Skeletal muscle tissue (tissue), 4 donors: Measurements from ENCODE around the gene DSE. TPM values are rescaled to one million over a fixed set of nuclear protein-coding genes. Genes with fewer than 3 reads are reported as not detected.
A peak's percentile ranks its signal among the peaks of the same experiment; 100 is the strongest.

Source experiments
- H3K27ac ChIP-seq: one replicate; pipeline ENCODE4 v1.7.0; 2013; ENCODE audit warnings: mild to moderate bottlenecking, low read depth, low read length, inconsistent platforms
- H3K27me3 ChIP-seq, 3 donors: one replicate each; pipeline ENCODE4 v1.7.0; 2013; ENCODE audit warnings: low read length in 3 of 3; ENCODE audit not compliant: control insufficient read depth in 3 of 3, insufficient read depth in 3 of 3
- H3K36me3 ChIP-seq, 3 donors: one replicate each; pipeline ENCODE4 v1.7.0; 2013; ENCODE audit warnings: low read length in 3 of 3; ENCODE audit not compliant: control insufficient read depth in 3 of 3, insufficient read depth in 3 of 3
- H3K4me1 ChIP-seq, 3 donors: one replicate each; pipeline ENCODE4 v1.7.0; 2013; ENCODE audit warnings: low read length in 3 of 3, mild to moderate bottlenecking in 3 of 3; ENCODE audit not compliant: control insufficient read depth in 3 of 3, insufficient read depth in 3 of 3
- H3K4me3 ChIP-seq, 3 donors: one replicate each; pipeline ENCODE4 v1.7.0; 2013; ENCODE audit warnings: low read length in 3 of 3
- H3K9ac ChIP-seq, 3 donors: one replicate each; pipeline ENCODE4 v1.7.0; 2013; ENCODE audit warnings: low read length in 3 of 3, mild to moderate bottlenecking in 3 of 3, moderate library complexity in 2 of 3, low read depth in 1 of 3
- H3K9me3 ChIP-seq, 3 donors: one replicate each; pipeline ENCODE4 v1.7.0; 2013; ENCODE audit warnings: low read length in 3 of 3; ENCODE audit not compliant: control insufficient read depth in 3 of 3
- total RNA-seq: library from RNA; depleted of rRNA; stranded (reverse); fragments of >200 nt; gene quantifications from one replicate; pipeline ENCODE4 v1.2.3, GENCODE V29; 2014
- donor health status: Osteomylitis.

DSE gene
- total RNA-seq, 1 donor from 2014 or later = 26.1 TPM

DNA sequence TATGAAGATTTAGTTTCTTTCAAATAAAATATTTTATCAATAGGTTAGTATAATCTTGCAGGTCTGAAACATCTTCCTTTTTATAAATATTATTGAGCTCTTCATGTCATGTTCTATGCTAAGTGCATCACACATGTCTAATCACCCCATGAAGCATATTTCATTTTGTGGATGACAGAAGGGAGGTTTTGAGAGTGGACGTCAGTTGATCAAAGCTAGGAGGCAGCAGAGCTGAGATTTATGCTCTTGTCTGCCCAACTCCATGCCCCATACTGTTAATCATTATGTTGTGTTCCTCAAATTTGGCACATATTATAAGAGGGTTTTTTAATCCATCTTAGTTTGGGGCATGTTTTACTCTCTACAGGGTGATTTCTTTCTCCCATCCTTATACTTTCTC lies 22.7 kb downstream of the DSE start:
- H3K27ac ChIP-seq = peak overlapping the region; percentile 13
- H3K9me3 ChIP-seq = no peaks in the 10 kb centered on the region
- peaks cover 0 to 14% (median 1%) of the 10 kb centered on the region in 3 donors for H3K4me1 ChIP-seq

DNA sequence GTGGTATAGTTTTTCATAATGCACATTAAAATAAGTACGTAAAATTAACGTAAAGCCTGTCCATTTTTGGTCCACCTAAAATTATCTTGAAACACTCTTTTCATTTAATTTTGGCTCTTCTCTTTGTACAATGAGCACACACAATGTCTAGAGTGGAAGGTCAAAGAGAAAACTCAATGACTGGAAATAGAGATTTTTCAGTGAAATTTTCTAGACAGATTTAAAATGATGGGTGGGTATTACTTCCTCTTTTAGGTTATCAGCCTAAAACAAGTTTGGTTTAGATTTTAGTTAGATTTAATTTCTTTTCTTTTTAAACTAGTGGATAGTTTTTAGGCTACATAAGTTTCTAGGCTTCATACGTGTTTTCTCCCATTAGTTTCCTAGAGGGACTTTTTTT lies 24.9 kb downstream of the DSE start:
- Histone ChIP-seq H3K9me3 (no peaks in the 10 kb centered on the region), H3K36me3 (peaks cover 0 to 4% (median 0%) of the 10 kb centered on the region in 3 donors), H3K9ac (no peak overlapping the region), H3K27me3 (no peaks in the 10 kb centered on the region), H3K4me1 (peaks cover 4 to 22% (median 5%) of the 10 kb centered on the region in 3 donors), H3K27ac (no peak overlapping the region), H3K4me3 (no peak overlapping the region)

More for the DNA sequence above, 22.7 kb downstream of the DSE start:
- no peaks in the 10 kb centered on the region for H3K36me3 ChIP-seq
- H3K27me3 ChIP-seq = no peaks in the 10 kb centered on the region
- no peak overlapping the region for H3K9ac ChIP-seq
- H3K4me3 ChIP-seq = no peak overlapping the region

DNA sequence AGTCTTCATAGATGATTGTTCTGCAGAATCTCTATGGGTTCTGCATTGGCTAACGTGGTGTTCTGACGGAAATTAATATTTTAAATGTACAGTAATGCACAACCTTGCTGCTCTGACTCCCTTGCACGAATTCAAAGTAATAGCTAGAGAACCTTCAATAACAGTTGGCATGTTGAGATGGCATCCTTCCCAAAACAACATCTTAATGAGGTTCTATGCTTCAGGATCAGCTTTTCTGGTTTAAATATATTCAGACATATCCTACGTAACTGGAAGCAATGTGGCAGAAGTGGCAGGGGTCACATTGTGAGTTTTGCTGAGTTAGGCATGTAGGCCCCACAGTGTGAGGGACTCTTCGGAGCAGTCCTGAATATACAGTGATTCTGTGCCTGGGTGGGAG lies 25.7 kb downstream of the DSE start:
- Histone ChIP-seq H3K4me3 (no peak overlapping the region), H3K9me3 (no peaks in the 10 kb centered on the region), H3K4me1 (peaks cover 4 to 16% (median 5%) of the 10 kb centered on the region in 3 donors), H3K36me3 (peaks cover 0 to 4% (median 0%) of the 10 kb centered on the region in 3 donors), H3K27me3 (no peaks in the 10 kb centered on the region), H3K27ac (no peak overlapping the region), H3K9ac (no peak overlapping the region)

DNA sequence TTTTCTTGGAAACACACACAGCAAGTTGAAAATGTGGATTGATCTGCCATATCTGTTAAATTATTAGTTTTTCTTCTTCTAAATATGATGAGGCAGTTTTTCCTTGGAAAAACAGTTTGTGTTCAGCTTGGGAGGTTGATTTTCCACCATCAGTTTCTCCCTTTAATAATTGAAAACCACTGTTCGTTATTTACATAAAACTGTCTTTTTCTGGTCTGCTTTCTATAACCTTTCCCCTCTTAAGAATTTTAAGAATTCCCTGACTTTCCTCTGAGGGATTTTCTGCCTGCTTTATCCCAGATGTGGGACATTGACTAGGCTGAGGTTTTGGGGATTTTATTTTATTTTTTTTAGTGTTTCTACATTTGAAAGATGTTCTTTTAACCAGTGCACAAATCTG lies 27.2 kb downstream of the DSE start:
- peak overlapping the region; percentile 7 for H3K27ac ChIP-seq
- H3K9ac ChIP-seq = no peak overlapping the region
- H3K4me3 ChIP-seq = no peak overlapping the region
- no peaks in the 10 kb centered on the region for H3K9me3 ChIP-seq
- H3K36me3 ChIP-seq = peaks cover 0 to 4% (median 0%) of the 10 kb centered on the region in 3 donors
- H3K27me3 ChIP-seq = no peaks in the 10 kb centered on the region
- peaks cover 4 to 16% (median 5%) of the 10 kb centered on the region in 3 donors for H3K4me1 ChIP-seq

DNA sequence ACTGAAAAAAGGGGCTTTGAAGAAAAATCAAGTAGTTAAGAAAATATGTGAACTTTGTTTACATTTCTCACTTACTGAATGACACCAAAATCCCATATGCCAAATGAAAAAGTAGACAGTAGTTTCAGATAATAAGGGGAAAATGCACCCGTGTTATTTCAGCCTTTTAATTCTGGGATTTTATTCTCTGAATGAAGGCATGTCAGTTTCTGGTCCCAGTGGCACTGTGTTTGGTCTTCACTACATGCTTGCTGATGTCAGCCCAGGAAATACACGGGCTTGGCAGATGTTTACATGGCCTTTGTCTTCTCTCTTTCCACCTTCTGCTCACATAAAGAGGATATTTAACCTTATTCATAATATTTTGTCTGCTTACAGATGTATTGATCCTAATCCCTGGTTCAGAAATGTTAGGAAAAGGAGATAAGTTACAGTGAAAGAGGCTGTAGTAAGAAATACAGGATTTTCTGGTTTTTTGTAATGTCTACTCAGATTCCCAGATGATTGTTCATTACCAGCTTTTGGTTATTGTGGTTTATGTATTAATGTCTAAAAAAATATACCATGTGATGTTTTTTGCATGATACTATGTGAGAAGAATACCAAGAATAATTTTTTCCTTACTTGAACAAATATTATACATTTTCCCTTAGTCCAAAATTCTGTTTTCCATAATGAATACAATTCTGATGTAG lies 27.7 kb downstream of the DSE start:
- Histone ChIP-seq H3K36me3 (peaks cover 0 to 4% (median 0%) of the 10 kb centered on the region in 3 donors), H3K9ac (no peak overlapping the region), H3K4me1 (peaks cover 4 to 16% (median 5%) of the 10 kb centered on the region in 3 donors), H3K9me3 (no peaks in the 10 kb centered on the region), H3K27me3 (no peaks in the 10 kb centered on the region), H3K27ac (no peak overlapping the region), H3K4me3 (peak overlapping the region in 1 of 3 donors; percentile 2)

DNA sequence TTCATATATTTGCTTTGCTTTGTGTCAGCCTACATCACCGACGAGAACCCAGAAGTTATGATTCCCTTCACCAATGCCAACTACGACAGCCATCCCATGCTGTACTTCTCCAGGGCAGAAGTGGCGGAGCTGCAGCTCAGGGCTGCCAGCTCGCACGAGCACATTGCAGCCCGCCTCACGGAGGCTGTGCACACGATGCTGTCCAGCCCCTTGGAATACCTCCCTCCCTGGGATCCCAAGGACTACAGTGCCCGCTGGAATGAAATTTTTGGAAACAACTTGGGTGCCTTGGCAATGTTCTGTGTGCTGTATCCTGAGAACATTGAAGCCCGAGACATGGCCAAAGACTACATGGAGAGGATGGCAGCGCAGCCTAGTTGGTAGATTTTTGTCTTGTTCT lies 28.5 kb downstream of the DSE start:
- Histone ChIP-seq H3K9ac (no peak overlapping the region), H3K4me3 (no peak overlapping the region), H3K27me3 (no peaks in the 10 kb centered on the region), H3K27ac (no peak overlapping the region), H3K36me3 (peaks cover 0 to 4% (median 0%) of the 10 kb centered on the region in 3 donors), H3K4me1 (peaks cover 4 to 23% (median 5%) of the 10 kb centered on the region in 3 donors), H3K9me3 (no peaks in the 10 kb centered on the region)

DNA sequence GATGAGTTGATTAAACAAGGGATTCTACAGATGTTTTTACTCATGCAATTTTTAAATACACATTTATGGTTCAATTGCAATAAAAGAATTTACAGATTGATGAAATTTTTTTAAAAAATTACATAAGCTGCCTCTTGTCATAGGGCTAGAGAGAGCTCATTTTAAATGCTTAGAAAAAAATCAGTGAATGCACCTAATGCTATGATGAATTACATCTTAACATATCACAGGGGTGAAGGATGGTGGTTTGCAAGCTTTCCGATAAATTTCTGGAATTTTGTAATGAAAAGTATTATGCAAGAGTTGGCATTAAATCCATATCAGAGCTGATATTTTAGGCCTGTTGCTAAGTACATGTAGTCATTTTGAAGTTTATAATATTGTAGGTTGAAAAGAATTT lies 29.6 kb downstream of the DSE start:
- no peak overlapping the region for H3K9ac ChIP-seq
- H3K27me3 ChIP-seq = no peaks in the 10 kb centered on the region
- no peaks in the 10 kb centered on the region for H3K9me3 ChIP-seq
- H3K36me3 ChIP-seq = peaks cover 0 to 4% (median 0%) of the 10 kb centered on the region in 3 donors
- peaks cover 4 to 29% (median 5%) of the 10 kb centered on the region in 3 donors for H3K4me1 ChIP-seq
- H3K27ac ChIP-seq = no peak overlapping the region
- H3K4me3 ChIP-seq = no peak overlapping the region

DNA sequence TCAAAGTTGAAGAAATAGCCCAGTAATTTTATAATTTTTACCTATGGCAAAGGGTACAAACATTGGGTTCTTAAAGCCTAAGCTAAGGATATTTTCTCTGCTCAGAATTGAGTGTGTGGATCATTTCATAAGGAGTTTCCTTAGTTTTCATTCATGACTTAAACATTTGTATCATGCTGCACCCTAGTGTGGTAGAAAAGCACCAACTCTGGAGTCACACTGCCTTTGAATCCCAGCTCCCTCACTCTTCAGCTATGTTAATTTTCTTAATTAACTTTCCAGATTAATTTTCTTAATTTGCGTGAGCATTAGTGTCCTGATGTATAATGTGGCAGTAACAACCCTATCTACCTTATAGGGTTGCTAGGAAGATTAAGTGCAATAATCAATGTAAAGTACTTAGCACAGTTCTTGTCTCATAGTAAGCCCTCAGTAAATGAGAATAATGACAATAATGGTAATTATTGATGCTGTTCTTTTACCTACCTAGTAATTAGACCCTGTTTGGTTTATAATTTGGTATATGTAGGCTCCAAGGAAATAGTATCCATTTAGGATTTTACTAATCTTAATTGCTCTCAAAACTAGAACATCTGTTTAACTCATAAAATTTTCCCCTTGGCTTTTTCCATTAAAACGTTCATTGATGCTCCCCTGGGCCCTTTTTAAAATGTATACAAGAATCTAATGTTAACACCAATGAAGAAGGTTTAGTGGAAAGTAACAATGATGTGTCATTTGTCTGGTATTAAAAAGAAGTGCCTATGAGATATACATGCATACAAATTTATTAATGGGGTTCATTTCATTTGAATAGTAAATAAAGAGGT lies 31.6 kb downstream of the DSE start:
- no peaks in the 10 kb centered on the region for H3K27me3 ChIP-seq
- H3K9me3 ChIP-seq = no peaks in the 10 kb centered on the region
- no peak overlapping the region for H3K4me3 ChIP-seq
- H3K36me3 ChIP-seq = peaks cover 0 to 4% (median 0%) of the 10 kb centered on the region in 3 donors
- H3K4me1 ChIP-seq = peaks cover 13 to 44% (median 20%) of the 10 kb centered on the region in 3 donors
- no peak overlapping the region for H3K9ac ChIP-seq
- no peak overlapping the region for H3K27ac ChIP-seq

DNA sequence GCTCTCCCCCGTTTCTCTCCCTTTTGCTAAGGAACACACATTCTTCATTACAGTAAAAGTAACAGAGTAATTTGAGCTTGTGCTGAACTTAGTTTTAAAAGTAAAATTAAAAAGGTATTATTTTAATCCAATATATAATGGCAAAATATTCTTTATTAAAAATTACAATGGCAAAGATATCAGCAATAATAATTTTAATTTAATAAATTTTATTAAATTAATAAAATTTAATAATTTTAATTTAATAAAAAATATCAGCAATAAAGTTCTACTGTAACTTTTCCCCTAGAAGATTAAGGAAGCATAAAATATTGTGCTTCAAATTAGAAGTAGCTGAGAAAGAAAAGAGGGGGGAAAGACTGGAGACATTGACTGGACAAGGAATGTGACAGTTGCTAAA lies 32.5 kb downstream of the DSE start:
- no peaks in the 10 kb centered on the region for H3K9me3 ChIP-seq
- no peak overlapping the region for H3K27ac ChIP-seq
- H3K27me3 ChIP-seq = no peaks in the 10 kb centered on the region
- peaks cover 0 to 4% (median 0%) of the 10 kb centered on the region in 3 donors for H3K36me3 ChIP-seq
- H3K4me3 ChIP-seq = no peak overlapping the region
- H3K4me1 ChIP-seq = peaks cover 16 to 44% (median 27%) of the 10 kb centered on the region in 3 donors
- H3K9ac ChIP-seq = no peak overlapping the region

DNA sequence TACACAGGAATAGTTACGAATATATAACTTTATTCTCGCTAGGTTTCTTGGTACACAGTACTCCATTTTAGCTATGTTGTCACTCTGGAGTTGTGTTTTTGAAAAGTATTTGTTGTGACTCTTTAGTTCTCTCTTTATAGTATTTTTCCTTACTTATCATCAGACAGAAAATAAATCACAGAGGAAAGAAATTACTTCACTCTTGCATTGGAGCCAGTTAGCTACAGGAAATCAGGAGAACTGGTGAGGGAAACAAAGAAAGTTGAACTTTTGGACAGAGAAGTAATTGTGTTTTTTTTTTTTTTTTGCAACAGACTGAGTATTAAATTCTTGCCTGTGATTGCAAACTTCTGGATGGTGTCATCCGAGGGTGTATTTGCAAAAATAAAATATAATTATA lies 33.9 kb downstream of the DSE start:
- Histone ChIP-seq H3K9ac (no peak overlapping the region), H3K27ac (peak overlapping the region; percentile 36), H3K36me3 (no peaks in the 10 kb centered on the region), H3K9me3 (no peaks in the 10 kb centered on the region), H3K4me3 (no peak overlapping the region), H3K27me3 (no peaks in the 10 kb centered on the region), H3K4me1 (peaks cover 14 to 40% (median 30%) of the 10 kb centered on the region in 3 donors)
